Non-pigmented ciliary epithelial cell (primary cell): ENCODE data around the gene CACFD1.
"Not testable (repeated sequence)": the region's sequence is repeated elsewhere in the genome, so short reads cannot be mapped to it uniquely, and the experiment has no call there.

Experiments
- DNase-seq: peaks from one replicate; pipeline ENCODE4 v3.0.0-alpha.2; 2010; ENCODE audit warnings: low read depth

Gene CACFD1

DNA sequence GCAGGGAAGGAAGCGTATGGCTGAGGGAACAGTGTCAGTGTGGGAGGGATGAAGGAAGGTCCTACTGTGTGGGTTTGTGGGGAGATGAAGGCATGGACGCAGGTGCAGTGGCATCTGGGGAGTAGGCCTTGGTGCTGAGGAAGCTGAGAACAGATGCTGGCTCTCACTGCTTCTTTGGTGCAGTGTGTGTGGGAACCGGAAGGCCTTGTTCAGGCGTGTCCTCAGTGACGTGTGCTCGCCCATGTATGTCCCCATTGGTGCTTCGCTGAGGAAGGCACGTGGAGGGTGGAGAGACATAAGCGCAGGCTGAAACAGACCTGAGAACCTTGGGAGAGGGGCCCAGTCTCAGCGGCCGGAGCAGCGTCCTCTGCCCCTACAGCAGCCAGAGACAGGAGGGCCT is 18.9 kb upstream of the CACFD1 start:
- no peak for DNase-seq

DNA sequence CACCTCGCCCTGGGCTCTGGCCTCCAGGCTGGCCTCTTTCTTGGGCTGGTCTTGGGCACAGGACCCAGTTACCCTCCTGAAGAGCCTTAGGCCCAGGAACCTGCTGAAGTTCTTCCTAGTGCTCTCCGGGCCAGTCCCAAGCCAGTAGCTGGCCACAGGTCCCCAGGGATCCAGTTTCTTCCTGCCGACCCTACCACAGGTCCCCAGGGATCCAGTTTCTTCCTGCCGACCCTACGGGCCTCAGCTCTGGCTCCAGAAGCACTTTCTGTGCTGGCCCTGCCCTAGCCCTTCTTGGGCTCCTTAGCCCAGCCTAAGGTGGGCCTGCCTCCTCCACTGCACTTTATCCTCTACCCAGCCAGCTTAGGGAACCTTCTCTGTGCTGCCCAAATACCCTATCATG is 18.2 kb upstream of the CACFD1 start:
- DNase-seq, result no peak

DNA sequence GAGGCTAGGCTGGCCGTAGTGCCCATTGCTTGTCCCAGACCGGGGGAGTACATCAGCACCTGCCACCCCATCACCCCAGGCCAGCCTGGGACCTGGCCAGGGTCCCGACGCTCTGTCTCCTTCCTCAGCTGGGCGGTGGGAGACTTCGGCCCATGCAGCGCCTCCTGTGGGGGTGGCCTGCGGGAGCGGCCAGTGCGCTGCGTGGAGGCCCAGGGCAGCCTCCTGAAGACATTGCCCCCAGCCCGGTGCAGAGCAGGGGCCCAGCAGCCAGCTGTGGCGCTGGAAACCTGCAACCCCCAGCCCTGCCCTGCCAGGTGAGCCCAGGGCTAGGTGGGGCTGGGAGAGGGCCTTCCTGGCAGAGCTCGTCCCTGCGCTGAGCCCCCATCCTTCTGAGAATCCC is 16.5 kb upstream of the CACFD1 start:
- DNase-seq, result no peak

DNA sequence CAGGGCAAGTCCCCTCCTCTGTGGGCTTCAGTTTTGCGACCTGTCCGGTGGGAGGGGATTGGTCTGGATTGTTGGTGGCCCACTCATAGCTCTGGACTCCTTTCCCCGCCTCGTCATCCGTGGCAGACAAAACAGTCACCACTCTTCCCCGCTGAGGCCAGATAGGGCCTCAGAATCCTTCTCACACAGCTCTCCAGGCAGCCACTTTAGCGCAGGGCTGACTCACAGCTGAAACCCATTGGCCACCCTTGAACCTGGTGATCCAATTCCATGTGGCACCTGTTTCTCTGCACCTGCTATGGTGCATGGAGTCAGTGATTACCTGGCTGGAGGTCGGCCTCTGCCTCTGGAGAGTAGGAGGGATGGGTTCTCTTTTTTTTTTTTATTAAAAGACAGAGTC is 15.8 kb upstream of the CACFD1 start:
- DNase-seq, result no peak

DNA sequence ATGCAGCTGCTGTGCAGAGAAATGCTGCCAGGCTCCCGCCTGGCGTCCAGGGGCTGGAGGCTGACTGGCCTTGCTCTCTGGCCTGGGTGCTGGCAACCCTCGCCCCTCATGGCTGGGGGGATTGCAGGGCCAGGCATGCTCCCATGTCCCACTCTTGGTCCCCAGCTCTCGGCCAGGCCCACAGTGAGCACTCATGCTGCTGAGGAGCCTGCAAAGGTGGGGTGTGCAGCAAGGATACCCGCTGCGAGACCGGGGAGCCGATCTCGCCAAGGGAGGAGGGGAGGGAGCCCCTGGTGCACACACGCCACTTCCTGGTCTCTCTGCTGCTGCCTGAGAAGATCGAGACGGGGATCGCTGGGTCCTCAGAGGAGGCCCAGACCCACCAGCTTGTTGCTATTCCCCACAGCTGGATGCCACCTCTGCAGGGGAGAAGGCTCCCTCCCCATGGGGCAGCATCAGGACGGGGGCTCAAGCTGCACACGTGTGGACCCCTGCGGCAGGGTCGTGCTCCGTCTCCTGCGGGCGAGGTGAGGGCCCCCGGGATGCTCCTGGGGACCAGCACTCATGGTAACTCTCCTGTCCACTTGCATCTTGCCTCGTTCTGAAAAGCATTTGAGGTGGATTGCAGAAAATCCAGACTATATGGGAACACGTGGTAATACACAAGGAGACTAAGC is 14.3 kb upstream of the CACFD1 start:
- DNase-seq, result no peak

DNA sequence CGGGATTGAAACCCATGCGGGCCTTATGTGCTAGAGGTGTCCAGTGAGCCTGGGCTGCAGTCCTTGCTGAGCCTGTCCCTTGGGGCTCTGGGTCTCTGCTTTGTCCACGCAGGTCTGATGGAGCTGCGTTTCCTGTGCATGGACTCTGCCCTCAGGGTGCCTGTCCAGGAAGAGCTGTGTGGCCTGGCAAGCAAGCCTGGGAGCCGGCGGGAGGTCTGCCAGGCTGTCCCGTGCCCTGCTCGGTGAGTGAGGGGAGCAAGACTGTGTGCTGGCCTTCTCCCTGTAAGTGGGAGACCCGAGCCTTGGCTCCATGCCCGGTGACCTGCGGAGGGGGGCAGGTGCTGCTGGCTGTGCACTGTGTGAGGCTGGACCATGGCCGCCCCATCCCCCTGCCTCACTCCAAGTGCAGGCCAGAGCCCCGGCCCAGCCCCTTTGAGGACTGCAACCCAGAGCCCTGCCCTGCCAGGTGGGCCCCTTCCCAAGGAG is 11.2 kb upstream of the CACFD1 start:
- no peak for DNase-seq

DNA sequence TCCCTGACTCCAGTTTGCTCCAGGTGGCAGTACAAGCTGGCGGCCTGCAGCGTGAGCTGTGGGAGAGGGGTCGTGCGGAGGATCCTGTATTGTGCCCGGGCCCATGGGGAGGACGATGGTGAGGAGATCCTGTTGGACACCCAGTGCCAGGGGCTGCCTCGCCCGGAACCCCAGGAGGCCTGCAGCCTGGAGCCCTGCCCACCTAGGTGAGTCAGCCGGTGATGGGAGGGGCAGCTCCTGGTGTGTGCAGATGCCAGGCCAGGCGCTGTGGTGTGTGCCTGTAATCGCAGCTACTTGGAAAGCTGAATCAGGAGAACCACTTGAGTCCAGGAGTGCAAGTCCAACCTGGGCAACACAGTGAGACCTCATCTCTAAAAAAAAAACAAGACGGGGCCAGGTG is 10.0 kb upstream of the CACFD1 start:
- no peak for DNase-seq

DNA sequence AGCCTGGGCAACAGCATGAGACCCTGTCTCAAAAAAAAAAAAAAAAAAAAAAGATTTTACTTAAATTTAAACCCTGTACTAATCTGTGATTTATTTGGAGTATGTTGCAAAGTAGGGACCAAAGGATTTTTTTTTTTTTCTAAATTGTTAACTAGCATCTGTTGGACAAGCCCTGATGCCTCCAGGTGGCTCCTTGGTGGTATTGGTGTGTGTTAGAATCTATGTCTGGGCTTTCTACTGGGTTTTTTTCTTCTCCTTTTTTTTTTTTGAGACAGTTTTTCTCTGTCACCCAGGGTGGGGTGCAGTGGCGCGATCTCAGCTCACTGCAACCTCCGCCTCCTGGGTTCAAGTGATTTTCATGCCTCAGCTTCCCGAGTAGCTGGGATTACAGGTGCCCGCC is 7.9 kb upstream of the CACFD1 start:
- not testable (repeated sequence) for DNase-seq

DNA sequence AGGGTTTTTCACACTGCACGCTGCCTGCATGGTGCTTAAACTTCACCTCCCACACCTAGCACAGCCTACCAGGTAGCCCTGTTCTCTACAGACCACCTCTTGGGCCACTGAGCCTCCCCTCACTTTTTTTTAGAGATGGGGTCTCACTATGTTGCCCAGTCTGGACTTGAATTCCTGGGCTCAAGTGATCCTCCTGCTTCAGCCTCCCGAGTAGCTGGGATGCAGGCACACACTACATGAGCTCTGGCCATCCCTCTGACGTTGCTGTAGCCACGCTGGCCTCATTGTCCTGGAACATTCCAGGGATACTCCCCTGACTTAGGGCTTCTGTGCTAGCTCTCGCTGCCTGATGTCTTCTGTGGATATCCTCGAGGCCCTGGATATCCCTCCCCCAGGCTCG is 7.2 kb upstream of the CACFD1 start:
- DNase-seq, result no peak

DNA sequence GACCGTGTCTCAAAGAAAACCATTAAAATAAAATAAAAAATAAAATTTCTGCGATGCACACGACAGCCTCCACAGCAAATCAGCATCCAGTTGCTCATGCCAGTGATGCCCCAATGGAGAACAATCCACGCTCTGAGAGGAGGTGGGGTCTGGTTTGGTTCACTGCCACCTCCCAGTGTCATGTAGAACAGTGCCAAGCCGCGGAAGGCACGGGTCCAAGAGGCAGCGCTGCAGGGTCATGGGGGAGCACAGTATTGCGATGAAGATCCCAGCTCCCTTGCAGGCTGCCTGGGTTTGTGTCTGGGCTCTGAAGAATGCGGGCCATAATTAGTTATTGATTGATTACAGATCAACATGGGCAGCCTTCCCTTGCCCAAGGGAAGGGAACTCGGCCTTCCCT is 6.1 kb upstream of the CACFD1 start:
- DNase-seq, result no peak

DNA sequence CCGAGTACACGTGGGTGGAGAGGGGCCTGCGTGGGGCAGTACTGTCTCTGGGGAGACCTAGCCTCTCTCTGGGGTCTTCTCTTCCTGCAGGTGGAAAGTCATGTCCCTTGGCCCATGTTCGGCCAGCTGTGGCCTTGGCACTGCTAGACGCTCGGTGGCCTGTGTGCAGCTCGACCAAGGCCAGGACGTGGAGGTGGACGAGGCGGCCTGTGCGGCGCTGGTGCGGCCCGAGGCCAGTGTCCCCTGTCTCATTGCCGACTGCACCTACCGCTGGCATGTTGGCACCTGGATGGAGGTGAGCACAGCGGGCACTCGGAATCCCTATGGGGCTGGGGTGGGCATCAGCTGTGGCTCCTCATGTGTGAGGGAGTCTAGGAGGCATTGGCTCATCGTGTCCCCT is 5.5 kb upstream of the CACFD1 start:
- no peak for DNase-seq

DNA sequence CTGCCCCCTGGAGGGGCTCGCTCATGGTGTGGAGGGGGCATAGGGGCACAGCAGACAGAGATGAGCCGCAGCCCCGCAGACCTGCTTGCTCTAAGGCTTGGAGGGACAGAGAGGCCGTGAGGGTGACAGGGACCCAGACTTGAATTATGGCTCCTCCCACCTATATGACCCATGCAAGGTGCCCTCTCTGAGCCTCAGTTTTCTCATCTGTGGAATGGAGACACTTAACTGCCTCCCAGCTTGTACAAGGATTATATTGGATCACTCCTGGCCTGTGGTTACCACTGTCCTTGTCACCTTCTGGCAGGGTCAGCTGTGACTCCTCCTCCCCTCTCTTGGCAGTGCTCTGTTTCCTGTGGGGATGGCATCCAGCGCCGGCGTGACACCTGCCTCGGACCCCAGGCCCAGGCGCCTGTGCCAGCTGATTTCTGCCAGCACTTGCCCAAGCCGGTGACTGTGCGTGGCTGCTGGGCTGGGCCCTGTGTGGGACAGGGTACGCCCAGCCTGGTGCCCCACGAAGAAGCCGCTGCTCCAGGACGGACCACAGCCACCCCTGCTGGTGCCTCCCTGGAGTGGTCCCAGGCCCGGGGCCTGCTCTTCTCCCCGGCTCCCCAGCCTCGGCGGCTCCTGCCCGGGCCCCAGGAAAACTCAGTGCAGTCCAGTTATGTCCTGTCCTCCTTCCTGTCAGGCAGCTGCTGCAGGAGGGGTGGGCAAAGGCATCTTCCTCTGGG is 4.7 kb upstream of the CACFD1 start:
- no peak for DNase-seq

DNA sequence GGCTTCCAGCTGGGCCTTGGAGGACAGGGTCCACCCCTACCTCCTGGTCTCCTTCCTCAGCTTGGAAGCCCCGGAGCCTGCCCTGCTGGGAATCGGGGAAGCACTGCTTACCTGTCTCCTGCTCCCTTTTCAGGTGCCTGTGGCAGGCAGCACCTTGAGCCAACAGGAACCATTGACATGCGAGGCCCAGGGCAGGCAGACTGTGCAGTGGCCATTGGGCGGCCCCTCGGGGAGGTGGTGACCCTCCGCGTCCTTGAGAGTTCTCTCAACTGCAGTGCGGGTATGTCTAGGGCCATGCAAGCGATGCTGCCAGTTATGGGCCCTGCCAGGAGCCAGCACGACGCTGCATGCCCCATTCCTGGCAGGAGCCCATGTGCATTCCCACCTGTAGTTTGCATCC is 3.8 kb upstream of the CACFD1 start:
- DNase-seq, result no peak

DNA sequence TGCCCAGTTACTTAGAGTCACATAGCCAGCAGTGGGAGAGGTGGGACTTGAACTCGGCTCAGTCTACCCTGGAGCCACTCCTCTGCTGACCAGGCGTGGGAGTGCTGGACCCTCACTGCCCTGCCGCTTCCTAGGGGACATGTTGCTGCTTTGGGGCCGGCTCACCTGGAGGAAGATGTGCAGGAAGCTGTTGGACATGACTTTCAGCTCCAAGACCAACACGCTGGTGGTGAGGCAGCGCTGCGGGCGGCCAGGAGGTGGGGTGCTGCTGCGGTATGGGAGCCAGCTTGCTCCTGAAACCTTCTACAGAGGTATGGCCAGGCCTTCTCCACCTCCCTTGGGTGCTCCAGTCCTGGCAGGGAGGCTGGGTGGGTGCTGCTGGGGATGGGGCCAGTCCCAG is 3.4 kb upstream of the CACFD1 start:
- DNase-seq, result no peak

DNA sequence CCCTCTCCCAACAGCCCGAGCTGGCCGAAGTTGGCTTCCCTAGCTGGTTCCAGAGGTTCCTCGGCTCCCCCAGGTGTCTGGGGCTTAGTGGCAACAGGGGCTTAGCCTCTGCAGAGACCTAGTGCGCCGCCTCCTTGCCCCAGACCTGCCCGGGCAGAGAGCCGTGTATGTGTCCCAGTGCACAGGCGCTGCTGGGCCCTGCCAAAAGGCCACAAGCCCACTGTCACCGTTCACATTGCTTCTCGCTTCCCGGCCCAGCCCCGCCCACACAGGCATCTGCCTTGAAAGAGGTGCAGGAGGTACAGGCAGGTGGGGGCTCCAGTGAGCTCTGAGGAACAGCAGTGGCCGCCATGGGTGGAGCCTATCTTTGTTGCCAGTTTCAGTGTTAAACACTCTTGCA is 2.5 kb upstream of the CACFD1 start:
- no peak for DNase-seq

DNA sequence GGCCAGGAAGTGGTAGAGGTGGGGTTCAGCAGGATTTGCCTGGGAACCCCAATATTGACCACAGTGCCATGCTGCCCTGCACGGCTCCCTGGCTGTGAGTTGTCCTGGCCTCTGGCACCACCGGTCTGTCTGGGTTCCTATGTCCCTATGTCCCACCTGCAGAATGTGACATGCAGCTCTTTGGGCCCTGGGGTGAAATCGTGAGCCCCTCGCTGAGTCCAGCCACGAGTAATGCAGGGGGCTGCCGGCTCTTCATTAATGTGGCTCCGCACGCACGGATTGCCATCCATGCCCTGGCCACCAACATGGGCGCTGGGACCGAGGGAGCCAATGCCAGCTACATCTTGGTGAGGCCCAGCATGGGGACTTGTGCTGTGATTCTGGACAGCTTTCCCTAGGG is 2.0 kb upstream of the CACFD1 start:
- no peak for DNase-seq

DNA sequence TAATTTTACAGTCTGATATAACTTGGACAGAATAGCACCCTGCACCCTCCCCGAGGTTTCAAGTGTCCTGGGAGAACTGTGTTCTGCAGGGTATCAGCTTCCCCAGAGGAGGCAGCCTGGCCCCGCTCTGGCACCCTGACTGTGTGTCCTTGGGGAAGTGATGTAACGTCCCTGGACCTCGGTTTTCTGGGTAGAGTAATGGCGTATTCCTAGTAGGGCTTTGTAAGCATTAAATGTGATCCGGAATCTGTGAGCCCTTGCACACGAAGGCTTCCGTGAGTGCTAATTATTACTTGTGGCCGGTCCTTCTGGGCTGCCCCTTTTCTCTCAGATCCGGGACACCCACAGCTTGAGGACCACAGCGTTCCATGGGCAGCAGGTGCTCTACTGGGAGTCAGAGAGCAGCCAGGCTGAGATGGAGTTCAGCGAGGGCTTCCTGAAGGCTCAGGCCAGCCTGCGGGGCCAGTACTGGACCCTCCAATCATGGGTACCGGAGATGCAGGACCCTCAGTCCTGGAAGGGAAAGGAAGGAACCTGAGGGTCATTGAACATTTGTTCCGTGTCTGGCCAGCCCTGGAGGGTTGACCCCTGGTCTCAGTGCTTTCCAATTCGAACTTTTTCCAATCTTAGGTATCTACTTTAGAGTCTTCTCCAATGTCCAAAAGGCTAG is 1.0 kb upstream of the CACFD1 start:
- no peak for DNase-seq

DNA sequence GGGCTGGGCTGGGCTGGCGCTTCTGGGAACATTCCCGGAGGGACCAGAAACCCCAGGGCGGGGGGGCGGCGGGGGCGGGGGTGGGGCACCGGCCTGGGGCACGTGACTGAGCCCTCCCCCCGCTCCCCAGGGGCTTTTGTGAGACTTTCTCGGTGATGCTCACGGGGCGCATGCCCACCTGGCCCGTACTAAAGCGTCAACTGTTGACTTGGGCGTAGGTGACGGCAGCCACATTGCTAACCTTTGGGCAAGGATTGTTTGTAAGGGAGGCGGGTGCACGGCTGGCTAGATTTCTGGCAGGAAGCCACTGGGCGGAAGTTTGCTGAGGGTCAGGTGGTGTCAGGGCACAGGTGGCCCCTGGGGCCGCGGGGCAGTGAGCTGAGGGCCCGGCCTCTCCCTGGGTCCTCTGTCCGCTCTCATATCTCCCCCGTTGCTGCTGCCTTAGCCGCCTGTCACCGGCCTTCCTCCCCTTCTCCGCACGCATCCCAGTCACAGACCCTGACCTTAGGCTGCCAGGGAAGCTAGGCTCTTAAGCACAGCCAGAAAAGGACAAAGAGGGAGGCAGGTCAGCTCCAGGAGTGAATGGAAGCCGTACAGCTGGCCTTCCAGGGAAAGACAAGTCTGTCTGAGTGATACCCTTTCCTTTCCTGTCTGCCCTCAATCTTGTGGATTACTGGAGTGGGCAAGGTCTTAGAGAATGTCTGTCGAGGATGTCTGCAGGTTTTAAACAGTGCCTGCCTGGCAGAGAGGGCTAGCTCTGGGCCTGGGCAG is 812 bp downstream of the CACFD1 start:
- no peak for DNase-seq

DNA sequence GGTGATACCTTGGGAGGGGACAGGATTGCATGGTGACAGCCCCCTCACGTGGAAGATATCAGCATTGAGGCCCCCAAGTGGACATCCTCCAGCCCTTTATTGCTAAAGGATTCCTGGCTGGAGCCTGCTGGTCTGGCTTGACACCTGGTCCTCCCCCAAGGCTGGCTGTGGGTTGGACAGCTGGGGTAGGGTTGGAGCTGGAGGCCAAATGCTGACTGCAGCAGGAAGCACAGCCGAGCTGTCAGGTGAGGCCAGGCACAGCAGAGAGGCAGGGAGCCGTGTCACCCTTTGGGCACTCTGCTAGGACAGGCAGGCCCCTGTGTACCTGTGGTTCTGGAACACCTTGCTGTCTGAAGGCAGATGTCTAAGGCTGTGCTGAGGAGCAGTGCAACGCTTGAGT is 2.2 kb downstream of the CACFD1 start:
- no peak for DNase-seq

DNA sequence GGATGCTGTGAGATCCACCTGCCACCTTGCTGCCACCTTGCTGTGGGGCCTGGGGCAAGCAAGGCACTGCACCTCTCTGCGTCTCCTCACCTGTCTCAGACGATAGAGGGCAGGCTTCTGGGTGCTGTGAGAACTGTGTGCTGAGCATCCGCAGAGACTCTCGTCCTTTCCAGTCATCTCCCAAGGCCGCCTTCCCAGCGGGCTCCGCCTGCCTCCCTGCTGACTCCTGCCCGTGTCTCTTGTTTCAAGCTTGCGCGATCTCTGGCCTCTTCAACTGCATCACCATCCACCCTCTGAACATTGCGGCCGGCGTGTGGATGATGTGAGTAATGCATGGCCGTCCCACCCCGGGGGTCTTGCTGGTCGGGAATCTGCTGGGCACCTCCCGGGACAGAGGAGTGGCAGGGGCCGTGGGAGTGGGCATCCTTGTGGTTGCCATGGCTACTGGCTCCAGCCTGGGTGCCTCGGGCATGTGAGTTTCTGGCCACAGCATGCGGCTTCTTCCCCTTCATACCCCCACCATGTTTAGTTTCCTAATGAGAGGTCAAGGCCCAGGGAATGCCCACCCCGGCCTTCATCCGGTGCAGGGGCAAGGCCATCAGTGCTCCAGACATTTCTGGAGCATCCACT is 3.6 kb downstream of the CACFD1 start:
- no peak for DNase-seq

DNA sequence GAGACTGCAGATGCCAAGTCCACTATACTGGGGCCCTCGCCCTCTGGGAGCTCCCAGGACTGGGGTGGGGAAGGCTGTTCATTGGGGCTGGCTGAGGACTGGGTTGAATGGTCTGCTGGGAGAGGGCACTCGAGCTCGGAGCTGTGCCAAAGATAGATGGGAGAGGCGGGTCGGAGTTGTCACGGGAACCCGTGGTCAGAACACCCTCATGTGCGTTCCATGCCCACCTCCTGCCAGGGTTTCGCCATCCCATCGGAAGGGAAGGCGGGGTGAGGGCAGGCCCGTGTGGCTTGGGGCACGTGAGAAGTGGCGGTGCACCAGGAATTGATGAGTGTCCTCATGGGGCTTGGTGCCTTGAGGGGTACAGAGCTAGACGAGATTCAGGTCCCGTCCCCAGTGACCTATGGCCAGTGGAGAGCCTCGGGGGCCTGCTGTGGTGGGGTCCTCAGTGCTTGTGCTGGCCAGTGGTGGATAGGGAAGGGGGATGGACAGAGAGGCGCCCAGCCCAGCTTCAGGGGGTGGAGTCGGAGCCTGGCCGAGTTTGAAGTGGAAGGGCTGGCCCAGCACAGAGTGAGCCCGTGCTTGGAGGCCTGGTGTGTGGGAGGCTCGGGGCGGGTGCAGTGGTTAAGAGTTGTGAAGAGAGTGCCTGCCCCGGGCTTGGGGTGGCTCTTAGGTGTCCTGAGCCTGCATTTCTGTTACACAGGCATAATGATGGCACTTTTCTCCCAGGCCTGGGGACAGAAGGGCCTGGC is 4.3 kb downstream of the CACFD1 start:
- DNase-seq, result no peak
